Measurements from ENCODE around the gene RASGEF1C.

- no peak for TF ChIP-seq EZH2 (IDR thresholded peaks at IDR 0.05; ENCODE audit: low read depth, unreplicated experiment)
- TF ChIP-seq NANOG (IDR thresholded peaks at IDR 0.05; ENCODE audit: borderline replicate concordance) = no peak
- TF ChIP-seq POLR2AphosphoS5 (IDR thresholded peaks at IDR 0.05; ENCODE audit: low read depth) = no peak
- no peak for TF ChIP-seq CTCF (conservative IDR thresholded peaks at IDR 0.05; ENCODE audit: low read depth in 2 of 2)
- TF ChIP-seq REST (IDR thresholded peaks at IDR 0.05; ENCODE audit: unreplicated experiment) = no peak
- no peak for TF ChIP-seq ZNF331 (CRISPR knock-in tag; IDR thresholded peaks at IDR 0.05; ENCODE audit: low read depth)
- no peak for TF ChIP-seq CREB1 (CRISPR knock-in tag; IDR thresholded peaks at IDR 0.05; ENCODE audit: low read depth)
- no peak for TF ChIP-seq EZH2phosphoT487 (IDR thresholded peaks at IDR 0.05; ENCODE audit: unreplicated experiment)
Observed at GRCh38 chr5:180137401-180138213, 71.4 kb downstream of the RASGEF1C start.

Measured in GM23338 (cell line).